ENCODE data around the gene KCNIP3. TPM values are rescaled to one million over a fixed set of nuclear protein-coding genes. Genes with fewer than 3 reads are reported as not detected.

The KCNIP3 gene
- total and polyA plus RNA-seq, 9 of the 15 experiments (the other 6 are each of a cell fraction or from before 2014, with no cell fraction given) = 0.04 TPM; not detected in 8

DNA sequence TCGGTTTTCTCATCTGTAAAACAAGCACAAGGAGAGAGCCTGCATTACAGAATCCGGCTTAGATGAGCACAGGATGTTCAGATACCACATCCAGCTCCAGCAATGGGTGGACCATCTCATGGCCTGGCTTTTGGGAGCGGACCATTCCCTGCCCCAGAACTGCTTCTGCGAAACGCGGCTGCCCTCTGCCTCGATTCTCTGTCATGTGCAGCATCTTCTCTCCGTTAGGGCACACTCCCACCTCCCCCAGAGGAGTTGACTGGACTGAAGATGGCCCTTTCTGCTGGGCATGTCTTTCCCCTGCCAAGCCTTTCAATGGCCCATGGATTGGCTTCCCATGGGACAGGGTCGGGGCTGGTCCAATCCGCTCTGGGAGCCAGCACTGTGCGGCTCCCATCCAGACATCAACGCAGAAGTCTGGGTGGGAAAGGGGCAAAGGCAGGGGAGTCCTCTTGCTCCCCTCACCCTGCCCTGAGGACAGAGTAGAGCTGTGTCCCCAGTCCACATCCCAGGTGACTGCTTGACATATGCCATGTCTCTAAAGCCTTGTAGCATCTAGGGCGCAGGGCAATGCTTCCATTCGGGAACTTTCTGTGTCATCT, 91.0 kb downstream of the KCNIP3 start:
- DNase-seq (ENCODE audit: extremely low read depth in 1 of 4, low spot score in 3 of 4) (no peak), ATAC-seq (no peak), FAIRE-seq (no peak)
- Histone ChIP-seq H3K36me3 (ENCODE audit: control insufficient read depth, insufficient read depth, low read length) (no peaks in the 10 kb centered on the region), H3K79me2 (ENCODE audit: control insufficient read depth, insufficient read depth, low read length) (no peaks in the 10 kb centered on the region), H3K4me1 (replicated peaks in 1 of 2; ENCODE audit: control insufficient read depth in 2 of 2, insufficient read depth in 2 of 2, low read length in 2 of 2) (peaks cover 0 to 12% of the 10 kb centered on the region in 2 experiments; a peak in 2 of 5 replicates), H3K4me3 (no peak overlapping the region), H3K9ac (ENCODE audit: insufficient read depth in 1 of 2, low read depth in 2 of 2, low read length in 2 of 2) (no peak overlapping the region), H3K27me3 (ENCODE audit: control insufficient read depth in 2 of 2, insufficient read depth in 2 of 2, low read length in 2 of 2) (peaks cover 10 to 48% of the 10 kb centered on the region in 2 experiments; a peak in 3 of 5 replicates), H3K9me3 (replicated peaks; ENCODE audit: control insufficient read depth, insufficient read depth, low read depth, low read length) (no peaks in the 10 kb centered on the region), H2AFZ (ENCODE audit: low read depth, low read length) (no peak overlapping the region), H3K4me2 (ENCODE audit: insufficient read depth, low read length) (no peak overlapping the region), H3K9me1 (ENCODE audit: control insufficient read depth, insufficient read depth, low read length) (no peaks in the 10 kb centered on the region), H4K20me1 (replicated peaks; ENCODE audit: control insufficient read depth, insufficient read depth, low read length) (no peaks in the 10 kb centered on the region), H3K27ac (ENCODE audit: extremely low read depth, low read depth, low read length) (no peak overlapping the region)
- intact Hi-C loops (cut with micrococcal nuclease) (loop anchor here (2.0 to 10.0 kb wide), 2 partner anchors 65 to 337 kb away; no protein-coding TSS in a partner anchor), in situ Hi-C loops (cut with MboI) (no loop called here)
- POLR2A ChIA-PET = interaction anchor here (0.6 kb wide), 1 partner anchor 283 kb away, joined by 3 read pairs; no protein-coding TSS in a partner anchor
- 1% methylated on average over 11 of the region's 14 CpGs for WGBS (ENCODE audit: insufficient coverage, low coverage, missing lambda C conversion rate)
- no TSS peak for BruUV-seq (replicated peaks)
- CTCF ChIA-PET (ENCODE audit: low intra/inter-chr PET ratio) = interaction anchor here (0.8 kb wide), 1 partner anchor 15 kb away, joined by 3 read pairs; no protein-coding TSS in a partner anchor
- TF ChIP-seq BRD4 (IDR thresholded peaks at IDR 0.05) = no peak
- TF ChIP-seq CTCF (IDR thresholded peaks at IDR 0.05 in 2 of 3, conservative IDR thresholded peaks at IDR 0.05 in 1 of 3; ENCODE audit: insufficient read depth in 2 of 3, low read depth in 1 of 3, low read length in 3 of 3) = peak in 1 of 3 experiments; percentile 2; a peak in 1 of 6 replicates

Measured in K562 (cell line).